Neural crest cell (in vitro differentiated cells): Measurements from ENCODE around the gene CDC123. TPM values are rescaled to one million over a fixed set of nuclear protein-coding genes. Genes with fewer than 3 reads are reported as not detected.

ENCODE experiments used
- DNase-seq: peaks from one replicate; pipeline ENCODE4 v3.0.0; 2021; ENCODE audit warnings: low read depth, mixed read lengths, low spot score
- H3K27ac Mint-ChIP-seq: one replicate; pipeline ENCODE4 v1.8.0; 2021; ENCODE audit warnings: mild to moderate bottlenecking, mixed read lengths; ENCODE audit not compliant: unreplicated experiment
- H3K27me3 Mint-ChIP-seq: 2 replicates; pipeline ENCODE4 v1.8.0; 2021; ENCODE audit warnings: low read depth, mild to moderate bottlenecking, mixed read lengths
- H3K36me3 Mint-ChIP-seq: 2 replicates; pipeline ENCODE4 v1.8.0; 2021; ENCODE audit warnings: low read depth, mild to moderate bottlenecking, mixed read lengths
- H3K4me1 Mint-ChIP-seq: 2 replicates; pipeline ENCODE4 v1.8.0; 2021; ENCODE audit warnings: mixed read lengths
- H3K4me3 Mint-ChIP-seq: one replicate; pipeline ENCODE4 v1.8.0; 2021; ENCODE audit warnings: mild to moderate bottlenecking, mixed read lengths
- H3K9me3 Mint-ChIP-seq: 2 replicates; pipeline ENCODE4 v1.8.0; 2021; ENCODE audit warnings: mixed read lengths
- total RNA-seq: library from RNA; stranded (reverse); gene quantifications from 2 replicates; pipeline ENCODE4 v1.2.1, GENCODE V29; 2021
- TF ChIP-seq, protein P1 (sequence below): fragments of 200-600 bp; sonication (generic); conservative IDR thresholded peaks from 2 replicates; pipeline ENCODE4 v1.5.0; 2021; ENCODE audit warnings: antibody characterized with exemption, mild to moderate bottlenecking

The CDC123 gene
- total RNA-seq, 1 donor from 2014 or later = 111 TPM

DNA sequence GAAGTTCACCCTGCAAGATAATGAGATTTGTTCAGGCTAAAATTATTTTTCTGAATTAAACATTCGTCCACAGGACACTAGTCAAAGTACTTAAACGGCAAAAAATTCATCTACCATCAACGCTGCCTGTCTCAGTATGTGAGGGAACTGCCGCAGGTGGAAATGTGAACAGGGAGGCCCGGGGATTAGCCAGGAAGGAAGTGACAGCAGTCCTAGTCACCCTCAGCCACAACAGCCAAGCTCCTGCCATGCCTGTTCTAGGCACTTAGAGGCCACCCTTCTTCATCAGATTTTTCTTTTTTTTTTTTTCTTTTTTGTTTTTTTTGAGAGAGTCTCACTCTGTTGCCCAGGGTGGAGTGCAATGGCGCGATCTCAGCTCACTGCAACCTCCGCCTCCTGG, 9.7 kb upstream of the CDC123 start:
- Mint-ChIP-seq H3K4me1 (no peaks in the 10 kb centered on the region), H3K4me3 (no peak overlapping the region), H3K27ac (no peak overlapping the region), H3K36me3 (peaks cover 3% of the 10 kb centered on the region), H3K27me3 (no peaks in the 10 kb centered on the region), H3K9me3 (no peaks in the 10 kb centered on the region)
- DNase-seq = no peak
- TF ChIP-seq, protein P1, sequence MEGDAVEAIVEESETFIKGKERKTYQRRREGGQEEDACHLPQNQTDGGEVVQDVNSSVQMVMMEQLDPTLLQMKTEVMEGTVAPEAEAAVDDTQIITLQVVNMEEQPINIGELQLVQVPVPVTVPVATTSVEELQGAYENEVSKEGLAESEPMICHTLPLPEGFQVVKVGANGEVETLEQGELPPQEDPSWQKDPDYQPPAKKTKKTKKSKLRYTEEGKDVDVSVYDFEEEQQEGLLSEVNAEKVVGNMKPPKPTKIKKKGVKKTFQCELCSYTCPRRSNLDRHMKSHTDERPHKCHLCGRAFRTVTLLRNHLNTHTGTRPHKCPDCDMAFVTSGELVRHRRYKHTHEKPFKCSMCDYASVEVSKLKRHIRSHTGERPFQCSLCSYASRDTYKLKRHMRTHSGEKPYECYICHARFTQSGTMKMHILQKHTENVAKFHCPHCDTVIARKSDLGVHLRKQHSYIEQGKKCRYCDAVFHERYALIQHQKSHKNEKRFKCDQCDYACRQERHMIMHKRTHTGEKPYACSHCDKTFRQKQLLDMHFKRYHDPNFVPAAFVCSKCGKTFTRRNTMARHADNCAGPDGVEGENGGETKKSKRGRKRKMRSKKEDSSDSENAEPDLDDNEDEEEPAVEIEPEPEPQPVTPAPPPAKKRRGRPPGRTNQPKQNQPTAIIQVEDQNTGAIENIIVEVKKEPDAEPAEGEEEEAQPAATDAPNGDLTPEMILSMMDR = no peak

DNA sequence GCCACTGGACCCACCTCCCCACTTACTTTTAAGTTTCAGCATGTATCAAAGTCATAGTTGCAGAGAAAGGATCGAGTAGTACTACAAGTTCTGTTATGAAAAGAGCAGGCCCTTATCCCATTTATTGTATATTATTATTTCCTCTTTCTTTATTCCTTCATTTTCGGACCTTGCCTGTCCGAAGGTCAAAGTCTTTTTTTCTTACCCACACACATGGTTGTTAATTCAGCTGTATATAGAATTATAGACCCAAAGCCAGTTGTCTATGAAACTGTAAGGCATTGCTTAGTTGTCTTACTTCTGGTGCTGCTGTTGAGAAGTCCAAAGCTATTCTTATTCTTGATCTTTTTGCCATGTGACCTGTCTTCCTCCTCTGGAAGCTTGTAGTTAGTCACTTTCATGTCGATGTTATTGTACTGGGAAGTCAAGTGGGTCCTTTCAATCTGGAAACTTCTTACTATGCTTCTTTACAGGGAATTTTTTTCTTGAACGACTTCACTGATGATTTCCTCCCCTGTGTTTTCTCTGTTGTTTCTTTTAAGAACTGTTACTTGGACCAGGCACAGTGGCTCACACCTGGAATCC, 8.6 kb upstream of the CDC123 start:
- DNase-seq = no peak
- Mint-ChIP-seq H3K36me3 (peaks cover 1% of the 10 kb centered on the region), H3K9me3 (no peaks in the 10 kb centered on the region), H3K4me1 (no peaks in the 10 kb centered on the region), H3K4me3 (no peak overlapping the region), H3K27ac (no peak overlapping the region), H3K27me3 (no peaks in the 10 kb centered on the region)
- TF ChIP-seq, protein P1 = no peak

DNA sequence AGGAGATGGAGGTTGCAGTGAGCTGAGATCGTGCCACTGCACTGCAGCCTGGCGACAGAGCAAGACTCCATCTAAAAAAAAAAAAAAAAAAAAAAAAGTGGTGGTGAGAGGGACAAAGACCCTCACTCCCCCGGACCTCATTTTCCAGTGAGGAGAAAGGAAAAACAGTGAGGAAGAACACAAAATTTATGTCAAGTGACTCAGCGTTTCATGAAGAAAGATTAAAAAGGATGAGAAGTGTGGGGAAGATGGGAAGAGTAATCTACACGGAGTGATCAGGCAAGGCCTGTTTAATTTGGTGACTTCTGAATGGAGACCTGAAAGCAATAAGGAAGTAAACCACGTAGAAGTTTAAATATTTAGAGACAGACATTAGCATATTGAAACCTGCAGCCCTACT, 7.3 kb upstream of the CDC123 start:
- H3K27ac Mint-ChIP-seq = no peak overlapping the region
- H3K27me3 Mint-ChIP-seq = no peaks in the 10 kb centered on the region
- no peaks in the 10 kb centered on the region for H3K9me3 Mint-ChIP-seq
- peaks cover 4% of the 10 kb centered on the region for H3K4me1 Mint-ChIP-seq
- TF ChIP-seq, protein P1 = no peak
- DNase-seq = no peak
- H3K4me3 Mint-ChIP-seq = no peak overlapping the region
- H3K36me3 Mint-ChIP-seq = no peaks in the 10 kb centered on the region

DNA sequence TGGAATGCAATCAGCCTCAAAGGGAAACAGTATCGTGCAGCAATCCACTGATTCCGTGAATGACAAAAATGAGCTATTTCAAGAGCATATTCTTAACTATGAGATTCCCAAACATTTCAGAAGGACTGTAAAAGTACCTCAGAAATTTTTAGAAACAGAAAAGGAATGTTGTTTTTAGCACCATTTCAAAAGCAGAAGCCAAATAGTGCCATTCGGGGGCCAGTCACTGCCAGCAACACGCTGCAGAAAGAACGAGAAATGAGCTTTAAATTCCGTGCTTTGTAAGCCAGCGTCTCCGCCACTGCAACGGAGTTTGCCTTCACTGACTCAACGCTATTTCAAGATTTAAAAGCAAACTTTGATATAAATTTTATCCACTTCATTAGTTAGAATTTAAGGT, 6.6 kb upstream of the CDC123 start:
- H3K9me3 Mint-ChIP-seq = no peaks in the 10 kb centered on the region
- no peak for DNase-seq
- no peaks in the 10 kb centered on the region for H3K27me3 Mint-ChIP-seq
- H3K4me3 Mint-ChIP-seq = no peak overlapping the region
- H3K36me3 Mint-ChIP-seq = no peaks in the 10 kb centered on the region
- TF ChIP-seq, protein P1 = no peak
- H3K27ac Mint-ChIP-seq = no peak overlapping the region
- peaks cover 10% of the 10 kb centered on the region for H3K4me1 Mint-ChIP-seq

DNA sequence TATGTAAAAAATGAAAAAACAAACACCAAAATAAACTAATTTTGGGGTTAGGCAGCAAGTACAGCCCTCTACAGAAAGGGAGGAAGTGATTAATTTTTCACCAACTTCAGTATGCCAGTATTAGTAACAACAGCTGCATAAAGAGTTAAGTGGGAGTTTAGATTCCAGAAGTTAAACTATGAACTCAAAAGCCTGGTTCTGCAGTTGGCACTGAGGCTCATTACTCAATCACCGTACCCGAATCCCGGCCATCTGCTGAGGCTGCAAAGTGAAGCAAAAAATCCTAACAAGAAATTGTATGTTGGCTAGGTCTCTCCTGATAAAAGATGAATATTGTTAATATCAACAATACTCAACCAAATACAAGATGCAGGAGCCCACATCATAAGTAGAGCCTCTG, 4.3 kb upstream of the CDC123 start:
- Mint-ChIP-seq H3K36me3 (no peaks in the 10 kb centered on the region), H3K9me3 (no peaks in the 10 kb centered on the region), H3K4me1 (peaks cover 29% of the 10 kb centered on the region), H3K27me3 (no peaks in the 10 kb centered on the region), H3K27ac (no peak overlapping the region), H3K4me3 (peak overlapping the region; percentile 51)
- TF ChIP-seq, protein P1 = no peak
- DNase-seq = no peak

DNA sequence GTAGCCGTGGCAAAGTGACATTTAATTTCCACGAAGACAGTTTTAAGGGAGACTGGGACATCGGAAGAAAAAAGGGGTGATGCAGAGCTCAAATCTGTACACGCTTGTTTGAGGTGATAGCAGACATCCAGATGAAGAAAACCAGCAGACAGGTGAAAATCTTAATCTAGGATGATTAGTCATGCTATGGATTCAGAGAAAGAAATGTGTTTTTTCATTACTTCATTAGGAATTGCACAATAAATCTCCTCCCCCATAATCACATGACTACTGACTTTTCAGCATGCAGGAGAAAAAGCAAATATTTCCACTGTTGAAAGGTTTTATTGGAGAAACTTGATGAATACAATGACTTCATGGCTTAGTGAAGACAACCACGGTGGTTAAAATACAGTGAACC, 2.8 kb upstream of the CDC123 start:
- Mint-ChIP-seq H3K9me3 (no peaks in the 10 kb centered on the region), H3K36me3 (no peaks in the 10 kb centered on the region), H3K27me3 (no peaks in the 10 kb centered on the region), H3K4me3 (peak overlapping the region; percentile 59), H3K4me1 (peaks cover 36% of the 10 kb centered on the region), H3K27ac (no peak overlapping the region)
- TF ChIP-seq, protein P1 = no peak
- no peak for DNase-seq
